AG09309 (cell line): ENCODE measurements around the gene BACE1.

Experiments used
- DNase-seq: peaks from one replicate; pipeline ENCODE4 v3.0.0-alpha.2; 2010; ENCODE audit warnings: low read depth
- H3K4me3 ChIP-seq: 2 replicates; pipeline ENCODE4 v1.5.1; 2011; ENCODE audit warnings: mild to moderate bottlenecking, low read depth, low read length, moderate library complexity; ENCODE audit not compliant: control insufficient read depth
- TF ChIP-seq, protein P1 (sequence below): IDR thresholded peaks from 2 replicates; pipeline ENCODE4 v1.5.1; 2011; ENCODE audit warnings: mild to moderate bottlenecking, low read depth, low read length, inconsistent platforms; ENCODE audit not compliant: insufficient read depth, control insufficient read depth; ENCODE audit errors: missing control alignments

The BACE1 gene

DNA sequence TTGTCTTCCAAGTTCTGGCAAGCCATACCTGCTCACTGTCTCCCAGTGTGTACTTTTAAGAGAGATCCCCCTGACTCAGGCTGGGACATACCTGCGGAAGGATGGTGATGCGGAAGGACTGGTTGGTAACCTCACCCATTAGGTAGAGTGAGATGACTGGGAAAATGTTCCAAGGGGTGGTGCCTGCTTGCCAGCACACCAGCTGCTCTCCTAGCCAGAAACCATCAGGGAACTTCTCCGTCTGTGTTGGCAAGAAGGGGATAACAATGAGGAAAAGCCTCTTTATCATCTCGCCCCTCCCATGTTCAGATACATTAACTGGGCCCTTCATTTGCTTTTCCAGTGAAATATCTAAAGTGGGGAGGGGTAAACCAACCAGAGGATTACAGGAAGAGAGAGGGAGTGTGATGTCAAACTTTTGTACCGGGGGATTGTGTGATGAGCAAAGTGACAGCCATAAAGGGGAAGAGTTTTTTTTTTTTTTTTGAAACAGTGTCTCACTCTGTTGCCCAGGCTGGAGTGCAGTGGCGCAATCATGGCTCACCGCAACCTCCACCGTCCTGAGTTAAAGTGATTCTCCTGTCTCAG, 25.2 kb downstream of the BACE1 start, which contains the start of gene BACE1-AS:
TSS of gene BACE1-AS (plus strand) at position 538 of the 588 bp plus-strand sequence.
- no peak for DNase-seq
- no peak within 1 kb of the TSS for H3K4me3 ChIP-seq

GRCh38 chr11:117289795-117290194, 26.3 kb downstream of the BACE1 start:
- TF ChIP-seq, protein P1, sequence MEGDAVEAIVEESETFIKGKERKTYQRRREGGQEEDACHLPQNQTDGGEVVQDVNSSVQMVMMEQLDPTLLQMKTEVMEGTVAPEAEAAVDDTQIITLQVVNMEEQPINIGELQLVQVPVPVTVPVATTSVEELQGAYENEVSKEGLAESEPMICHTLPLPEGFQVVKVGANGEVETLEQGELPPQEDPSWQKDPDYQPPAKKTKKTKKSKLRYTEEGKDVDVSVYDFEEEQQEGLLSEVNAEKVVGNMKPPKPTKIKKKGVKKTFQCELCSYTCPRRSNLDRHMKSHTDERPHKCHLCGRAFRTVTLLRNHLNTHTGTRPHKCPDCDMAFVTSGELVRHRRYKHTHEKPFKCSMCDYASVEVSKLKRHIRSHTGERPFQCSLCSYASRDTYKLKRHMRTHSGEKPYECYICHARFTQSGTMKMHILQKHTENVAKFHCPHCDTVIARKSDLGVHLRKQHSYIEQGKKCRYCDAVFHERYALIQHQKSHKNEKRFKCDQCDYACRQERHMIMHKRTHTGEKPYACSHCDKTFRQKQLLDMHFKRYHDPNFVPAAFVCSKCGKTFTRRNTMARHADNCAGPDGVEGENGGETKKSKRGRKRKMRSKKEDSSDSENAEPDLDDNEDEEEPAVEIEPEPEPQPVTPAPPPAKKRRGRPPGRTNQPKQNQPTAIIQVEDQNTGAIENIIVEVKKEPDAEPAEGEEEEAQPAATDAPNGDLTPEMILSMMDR: no peak
- no peak overlapping the region for H3K4me3 ChIP-seq
- DNase-seq: no peak

More for the DNA sequence above, 25.2 kb downstream of the BACE1 start, which contains the start of gene BACE1-AS:
- TF ChIP-seq, protein P1: no peak

DNA sequence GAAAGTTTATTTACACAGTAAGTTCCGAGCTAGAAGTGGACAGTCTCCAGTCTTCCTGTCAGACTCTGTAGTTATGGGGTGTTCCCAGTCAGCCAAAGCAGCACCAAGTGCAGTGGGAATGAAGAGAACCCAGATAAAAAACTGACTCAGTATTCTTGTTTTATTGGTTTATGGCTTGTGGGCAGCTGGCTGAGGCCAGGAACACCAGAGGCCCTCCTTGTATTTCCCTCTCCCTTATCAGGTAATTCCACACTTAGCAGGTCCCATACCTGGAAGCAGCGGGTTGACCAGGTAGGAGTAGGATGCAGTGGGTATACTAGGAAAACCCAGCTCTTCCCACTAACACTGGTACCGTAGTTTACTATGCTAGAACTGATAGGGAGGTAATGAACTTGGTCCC, 28.4 kb downstream of the BACE1 start:
- TF ChIP-seq, protein P1: no peak
- no peak for DNase-seq
- no peak overlapping the region for H3K4me3 ChIP-seq

- TF ChIP-seq, protein P1: no peak
- DNase-seq: no peak
- H3K4me3 ChIP-seq: no peak overlapping the region
Measured at GRCh38 chr11:117286588-117286987, 29.5 kb downstream of the BACE1 start.

- H3K4me3 ChIP-seq: no peak overlapping the region
- TF ChIP-seq, protein P1: no peak
- DNase-seq: no peak
Measured at GRCh38 chr11:117284053-117284452, 32.0 kb downstream of the BACE1 start.

DNA sequence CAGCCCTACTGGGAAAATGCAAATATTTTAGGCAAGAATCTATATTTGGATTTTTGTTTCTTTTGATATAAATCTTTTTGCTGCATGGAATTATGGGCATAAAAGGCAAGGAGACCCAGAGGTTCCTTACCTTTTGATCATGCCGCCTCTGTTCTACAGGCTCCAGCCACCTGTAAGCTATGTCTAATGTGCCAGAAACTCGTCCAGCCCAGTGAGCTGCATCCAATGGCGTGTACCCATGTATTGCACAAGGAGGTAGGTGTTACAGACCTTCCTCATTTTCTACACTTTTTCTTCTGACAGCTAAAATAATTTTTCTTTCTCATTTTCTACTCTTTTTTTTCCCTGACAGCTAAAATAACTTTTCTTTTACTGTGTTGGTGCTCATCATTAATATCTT, 33.1 kb downstream of the BACE1 start:
- no peak overlapping the region for H3K4me3 ChIP-seq
- DNase-seq: no peak
- TF ChIP-seq, protein P1: no peak
